Gastrocnemius medialis (tissue), 4 donors: Measurements from ENCODE around the gene ARL3.

Experiments
- CTCF ChIP-seq, 5 experiments: fragments of 450-650 bp in 3 of 5; fragments of 200-600 bp in 2 of 5; sonication (generic) in 2 of 5; IDR thresholded peaks in 4 of 5; conservative IDR thresholded peaks in 1 of 5; 1 replicate in 4 of 5; 2 replicates in 1 of 5; pipeline ENCODE4 v1.5.1; 2016 to 2019; ENCODE audit warnings: antibody characterized with exemption in 5 of 5, mild to moderate bottlenecking in 3 of 5, moderate library complexity in 3 of 5
- POLR2A ChIP-seq, 2 donors: fragments of 450-650 bp; IDR thresholded peaks; one replicate each; pipeline ENCODE4 v1.6.1; 2017; ENCODE audit warnings: antibody characterized with exemption in 2 of 2, mild to moderate bottlenecking in 2 of 2, moderate library complexity in 2 of 2

DNA sequence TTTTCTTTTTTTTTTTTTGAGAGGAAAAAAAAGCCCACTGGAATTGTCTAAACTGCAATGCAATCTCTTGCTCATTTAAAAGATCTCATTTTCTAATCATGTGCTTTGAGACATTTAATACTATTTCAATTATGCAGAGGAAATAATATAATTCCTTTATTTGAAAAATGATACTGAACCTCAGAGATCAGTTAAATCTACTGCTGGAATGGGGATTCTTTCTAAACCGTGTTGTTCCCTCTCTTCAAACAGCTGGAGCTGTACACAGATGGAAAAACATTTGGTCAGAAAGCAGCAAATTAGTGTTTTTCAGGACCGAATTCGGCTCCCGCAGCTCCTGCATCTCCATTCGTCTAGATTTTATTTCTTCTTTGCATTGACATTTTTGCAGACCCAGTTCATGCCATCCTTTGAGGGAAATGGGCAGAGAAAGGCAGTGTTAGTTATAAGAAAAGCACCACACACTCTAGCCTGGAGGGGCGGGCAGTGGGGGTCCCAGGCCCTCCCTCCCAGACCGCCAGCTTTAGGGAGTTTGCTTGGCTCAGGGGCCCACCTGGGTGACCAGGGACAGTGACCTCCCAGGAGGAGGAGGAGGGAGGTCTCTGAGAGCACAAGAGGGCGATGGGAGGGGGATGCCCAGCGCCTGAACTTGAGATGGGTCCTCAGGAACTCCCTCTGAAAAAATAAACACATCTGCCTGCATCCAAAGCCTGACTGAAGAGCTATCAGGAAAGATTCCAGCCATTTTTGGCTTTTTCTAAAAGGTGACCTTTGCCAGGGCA lies 37.5 kb downstream of the ARL3 start:
- no peak for TF ChIP-seq POLR2A (IDR thresholded peaks at IDR 0.05)
- no peak for TF ChIP-seq CTCF (IDR thresholded peaks at IDR 0.05 in 4 of 5, conservative IDR thresholded peaks at IDR 0.05 in 1 of 5)
